DOHH2 (cell line): Measurements from ENCODE around the gene N4BP2L1.

Experiments
- H3F3A ChIP-seq: fragments of 200-600 bp; sonication (generic), shearing (Covaris generic); 2 replicates; pipeline ENCODE4 v1.6.0; 2016; ENCODE audit warnings: antibody characterized with exemption, mild to moderate bottlenecking; ENCODE audit not compliant: control insufficient read depth, insufficient read depth
- H3K27ac ChIP-seq: fragments of 200-600 bp; sonication (generic); 2 replicates; pipeline ENCODE4 v1.5.1; 2014; ENCODE audit warnings: low read depth, mild to moderate bottlenecking, low read length, moderate library complexity
- H3K27me3 ChIP-seq: fragments of 200-600 bp; sonication (generic); 2 replicates; pipeline ENCODE4 v1.6.1; 2014; ENCODE audit warnings: mild to moderate bottlenecking, low read length, mixed read lengths; ENCODE audit not compliant: control insufficient read depth
- H3K36me3 ChIP-seq: fragments of 200-600 bp; sonication (generic); 2 replicates; pipeline ENCODE4 v1.6.1; 2014; ENCODE audit warnings: mild to moderate bottlenecking, low read length, moderate library complexity, mixed read lengths; ENCODE audit not compliant: control insufficient read depth
- H3K4me1 ChIP-seq: fragments of 200-600 bp; sonication (generic); 2 replicates; pipeline ENCODE4 v1.6.1; 2014; ENCODE audit warnings: mild to moderate bottlenecking, low read length, mixed read lengths; ENCODE audit not compliant: control insufficient read depth
- H3K4me2 ChIP-seq: fragments of 200-600 bp; sonication (generic); 2 replicates; pipeline ENCODE4 v1.6.0; 2014; ENCODE audit warnings: mild to moderate bottlenecking, low read length, moderate library complexity
- H3K4me3 ChIP-seq: fragments of 200-600 bp; sonication (generic); 2 replicates; pipeline ENCODE4 v1.5.1; 2014; ENCODE audit warnings: mild to moderate bottlenecking, low read length, mixed read lengths
- H3K79me2 ChIP-seq: fragments of 200-600 bp; sonication (generic); 2 replicates; pipeline ENCODE4 v1.6.1; 2014; ENCODE audit warnings: mild to moderate bottlenecking, low read length, mixed read lengths; ENCODE audit not compliant: control insufficient read depth
- H3K9me2 ChIP-seq: fragments of 200-600 bp; sonication (generic); replicated peaks from 2 replicates; pipeline ENCODE4 v1.6.1; 2014; ENCODE audit warnings: mild to moderate bottlenecking, low read length, mixed read lengths; ENCODE audit not compliant: control insufficient read depth
- H3K9me3 ChIP-seq: fragments of 200-600 bp; sonication (generic); 2 replicates; pipeline ENCODE4 v1.6.1; 2014; ENCODE audit warnings: antibody characterized with exemption, low read length, mixed read lengths; ENCODE audit not compliant: control insufficient read depth, insufficient read depth
- H4K20me1 ChIP-seq: fragments of 200-600 bp; sonication (generic); 2 replicates; pipeline ENCODE4 v1.6.0; 2014; ENCODE audit warnings: low read depth, mild to moderate bottlenecking, antibody characterized with exemption, low read length, moderate library complexity; ENCODE audit not compliant: control insufficient read depth, insufficient read depth
- EZH2phosphoT487 ChIP-seq: fragments of 200-600 bp; sonication (generic); IDR thresholded peaks from 2 replicates; pipeline ENCODE4 v1.6.1; 2017; ENCODE audit warnings: borderline replicate concordance, mild to moderate bottlenecking, antibody characterized with exemption, low read length, moderate library complexity, mixed read lengths
- TF ChIP-seq, protein P1 (sequence below): fragments of 200-600 bp; sonication (generic); IDR thresholded peaks from one replicate; pipeline ENCODE4 v1.5.1; 2014; ENCODE audit warnings: antibody characterized with exemption, mild to moderate bottlenecking, low read depth, low read length; ENCODE audit not compliant: poor library complexity, severe bottlenecking

The N4BP2L1 gene

DNA sequence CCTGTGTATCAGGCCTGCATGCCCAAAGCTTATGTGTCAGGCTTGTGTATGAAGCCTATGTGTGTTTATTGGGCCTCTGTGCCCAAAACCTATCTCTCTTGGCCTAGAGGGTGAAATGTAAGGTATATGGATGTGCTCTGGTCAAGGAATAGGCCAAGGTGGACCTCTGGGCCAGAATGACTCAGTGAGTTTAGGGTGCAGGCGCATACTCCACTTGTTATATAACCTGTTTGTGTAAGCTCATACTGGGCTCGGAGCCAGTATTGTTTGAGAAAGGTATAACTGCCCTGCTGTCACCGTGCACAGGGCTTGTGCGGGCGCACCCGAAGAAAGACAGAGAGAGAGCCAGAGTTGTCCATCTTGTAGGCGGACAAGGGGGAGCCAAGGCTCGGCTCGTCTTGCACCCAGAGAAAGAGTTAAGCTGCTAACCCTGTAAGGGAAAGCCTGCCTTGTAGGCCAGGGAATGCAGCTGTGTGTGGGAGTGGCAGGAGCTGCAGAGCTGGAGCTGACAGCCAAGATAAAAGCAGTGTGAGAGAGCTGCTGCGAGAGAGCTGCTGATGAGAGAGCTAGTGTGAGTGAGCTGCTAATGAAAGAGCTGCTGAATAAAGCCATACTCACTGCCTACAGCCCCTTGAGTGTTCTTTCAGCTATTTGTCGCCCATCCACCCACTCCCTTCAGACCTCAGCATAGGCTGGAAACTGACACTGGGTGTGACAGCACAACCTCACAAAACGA is 43.4 kb upstream of the N4BP2L1 start:
- Histone ChIP-seq H3K79me2 (no peaks in the 10 kb centered on the region), H3K27me3 (no peaks in the 10 kb centered on the region), H3K36me3 (no peaks in the 10 kb centered on the region), H3K4me2 (no peak overlapping the region), H3K9me2 (no peaks in the 10 kb centered on the region), H3K4me1 (no peaks in the 10 kb centered on the region), H3K27ac (no peak overlapping the region), H3F3A (no peaks in the 10 kb centered on the region), H3K9me3 (no peaks in the 10 kb centered on the region), H4K20me1 (no peaks in the 10 kb centered on the region), H3K4me3 (no peak overlapping the region)
- TF ChIP-seq, protein P1, sequence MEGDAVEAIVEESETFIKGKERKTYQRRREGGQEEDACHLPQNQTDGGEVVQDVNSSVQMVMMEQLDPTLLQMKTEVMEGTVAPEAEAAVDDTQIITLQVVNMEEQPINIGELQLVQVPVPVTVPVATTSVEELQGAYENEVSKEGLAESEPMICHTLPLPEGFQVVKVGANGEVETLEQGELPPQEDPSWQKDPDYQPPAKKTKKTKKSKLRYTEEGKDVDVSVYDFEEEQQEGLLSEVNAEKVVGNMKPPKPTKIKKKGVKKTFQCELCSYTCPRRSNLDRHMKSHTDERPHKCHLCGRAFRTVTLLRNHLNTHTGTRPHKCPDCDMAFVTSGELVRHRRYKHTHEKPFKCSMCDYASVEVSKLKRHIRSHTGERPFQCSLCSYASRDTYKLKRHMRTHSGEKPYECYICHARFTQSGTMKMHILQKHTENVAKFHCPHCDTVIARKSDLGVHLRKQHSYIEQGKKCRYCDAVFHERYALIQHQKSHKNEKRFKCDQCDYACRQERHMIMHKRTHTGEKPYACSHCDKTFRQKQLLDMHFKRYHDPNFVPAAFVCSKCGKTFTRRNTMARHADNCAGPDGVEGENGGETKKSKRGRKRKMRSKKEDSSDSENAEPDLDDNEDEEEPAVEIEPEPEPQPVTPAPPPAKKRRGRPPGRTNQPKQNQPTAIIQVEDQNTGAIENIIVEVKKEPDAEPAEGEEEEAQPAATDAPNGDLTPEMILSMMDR = no peak
- TF ChIP-seq EZH2phosphoT487 = no peak

DNA sequence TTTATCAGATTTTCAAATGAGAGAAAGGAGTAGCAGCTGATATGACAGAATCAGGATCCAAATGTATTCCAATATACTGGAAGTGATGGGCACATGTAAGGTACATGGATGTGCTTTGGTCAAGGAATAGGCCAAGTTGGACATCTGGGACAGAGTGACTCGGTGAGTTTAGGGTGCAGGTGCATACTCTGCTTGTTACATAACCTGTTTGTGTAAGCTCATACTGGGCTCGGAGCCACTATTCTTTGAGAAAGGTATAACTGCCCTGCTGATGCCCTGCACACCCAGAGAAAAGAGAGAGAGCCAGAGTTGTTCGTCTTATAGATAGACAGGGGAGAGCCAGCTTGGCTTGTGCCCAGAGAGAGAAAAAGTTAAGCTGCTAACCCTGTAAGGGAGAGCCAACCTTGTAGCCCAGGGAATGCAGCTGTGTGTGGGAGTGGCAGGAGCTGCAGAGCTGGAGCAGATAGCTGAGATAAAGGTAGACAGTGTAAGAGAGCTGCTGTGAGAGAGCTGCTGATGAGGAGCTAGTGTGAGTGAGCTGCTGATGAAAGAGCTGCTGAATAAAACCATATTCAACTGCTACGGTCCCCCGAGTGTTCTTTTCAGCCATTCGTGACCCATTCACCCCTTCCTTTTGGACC is 40.7 kb upstream of the N4BP2L1 start:
- H3K27me3 ChIP-seq = no peaks in the 10 kb centered on the region
- H3K4me2 ChIP-seq = no peak overlapping the region
- TF ChIP-seq, protein P1 = no peak
- no peak for TF ChIP-seq EZH2phosphoT487
- no peak overlapping the region for H3K4me3 ChIP-seq
- H3K36me3 ChIP-seq = no peaks in the 10 kb centered on the region
- no peaks in the 10 kb centered on the region for H3K4me1 ChIP-seq
- H3F3A ChIP-seq = no peaks in the 10 kb centered on the region
- no peaks in the 10 kb centered on the region for H3K9me2 ChIP-seq
- H3K9me3 ChIP-seq = no peaks in the 10 kb centered on the region
- no peaks in the 10 kb centered on the region for H3K79me2 ChIP-seq
- H3K27ac ChIP-seq = no peak overlapping the region
- no peaks in the 10 kb centered on the region for H4K20me1 ChIP-seq

DNA sequence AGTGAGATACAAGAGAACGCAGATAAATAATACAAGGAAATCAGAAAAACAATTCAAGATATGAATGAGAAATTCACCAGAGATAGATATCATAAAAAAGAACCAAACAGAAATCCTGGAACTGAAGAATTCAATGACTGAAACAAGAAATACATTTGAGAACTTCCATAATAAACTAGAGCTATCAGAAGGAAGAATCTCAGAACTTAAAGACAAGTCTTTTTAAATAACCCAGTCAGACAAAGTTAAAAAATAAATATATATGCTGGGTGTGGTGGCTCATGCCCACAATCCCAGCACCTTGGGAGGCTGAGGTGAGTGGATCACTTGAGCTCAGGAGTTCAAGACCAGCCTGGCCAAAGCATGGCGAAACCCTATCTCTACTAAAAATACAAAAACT is 28.7 kb upstream of the N4BP2L1 start:
- Histone ChIP-seq H3K27ac (no peak overlapping the region), H4K20me1 (no peaks in the 10 kb centered on the region), H3K4me2 (no peak overlapping the region), H3K9me3 (peaks cover 5% of the 10 kb centered on the region; the same call in 1 of the 2 replicates), H3K4me1 (no peaks in the 10 kb centered on the region), H3K9me2 (no peaks in the 10 kb centered on the region), H3K79me2 (no peaks in the 10 kb centered on the region), H3K4me3 (no peak overlapping the region), H3K27me3 (no peaks in the 10 kb centered on the region; the same call in 1 of the 2 replicates), H3K36me3 (no peaks in the 10 kb centered on the region), H3F3A (no peaks in the 10 kb centered on the region)
- TF ChIP-seq EZH2phosphoT487 = no peak

DNA sequence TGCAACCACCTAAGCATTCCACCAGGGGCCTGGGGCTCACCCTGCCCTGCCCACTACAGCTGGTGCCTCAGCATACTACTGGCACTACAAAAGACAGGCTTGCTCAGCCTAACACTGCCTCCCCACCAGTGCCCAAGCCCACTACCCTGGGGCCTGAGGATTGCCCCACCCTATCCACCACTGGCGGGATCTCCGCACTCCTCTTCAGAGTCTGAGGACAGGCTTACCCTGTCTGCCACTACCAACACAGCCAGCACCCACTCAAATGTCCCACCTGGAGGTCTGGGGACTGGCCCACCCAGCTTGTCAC is 27.6 kb upstream of the N4BP2L1 start:
- H3K27ac ChIP-seq = no peak overlapping the region
- H3K27me3 ChIP-seq = no peaks in the 10 kb centered on the region; the same call in 1 of the 2 replicates
- no peaks in the 10 kb centered on the region for H4K20me1 ChIP-seq
- no peaks in the 10 kb centered on the region for H3K9me2 ChIP-seq
- peaks cover 5% of the 10 kb centered on the region; the same call in 1 of the 2 replicates for H3K9me3 ChIP-seq
- H3K36me3 ChIP-seq = no peaks in the 10 kb centered on the region
- H3K4me2 ChIP-seq = no peak overlapping the region
- no peak for TF ChIP-seq EZH2phosphoT487
- TF ChIP-seq, protein P1 = no peak
- no peaks in the 10 kb centered on the region for H3K4me1 ChIP-seq
- H3K79me2 ChIP-seq = no peaks in the 10 kb centered on the region
- H3K4me3 ChIP-seq = no peak overlapping the region
- H3F3A ChIP-seq = no peaks in the 10 kb centered on the region
